H1 (cell line): Measurements from ENCODE around the gene HECTD1. TPM values are rescaled to one million over a fixed set of nuclear protein-coding genes. Genes with fewer than 3 reads are reported as not detected.

Experiments used
- CTCF ChIA-PET: fragments of 300-600 bp; sonication (Branson Sonifier 250); formaldehyde crosslinking; loops from one replicate; lab custom pipeline; 2021; ENCODE audit not compliant: partially characterized antibody; lab: Charles Lee
- POLR2A ChIA-PET: fragments of 300-600 bp; sonication (Branson Sonifier 250); formaldehyde crosslinking; loops from one replicate; lab custom pipeline; 2021; ENCODE audit warnings: inconsistent platforms; ENCODE audit not compliant: partially characterized antibody; lab: Charles Lee
- DNase-seq, 2 experiments: peaks; one replicate each; pipeline versions ENCODE4 v3.0.0 to v3.0.0-alpha.2; 2010 to 2022; ENCODE audit warnings: low spot score in 2 of 2, low read depth in 1 of 2, mixed read lengths in 1 of 2
- FAIRE-seq: peaks from 2 replicates; lab custom pipeline; 2011; peaks lifted over from hg19 to GRCh38; lab: Jason Lieb, UNC
- H2AFZ ChIP-seq: 2 replicates; pipeline ENCODE4 v1.8.1; 2012; ENCODE audit warnings: low read length, inconsistent platforms
- H2AK5ac ChIP-seq: 2 replicates; pipeline ENCODE4 v1.6.1; 2013; ENCODE audit warnings: low read depth, low read length
- H2BK120ac ChIP-seq: replicated peaks from 2 replicates; pipeline ENCODE3; 2013; ENCODE audit warnings: low read depth, low read length, inconsistent platforms
- H2BK12ac ChIP-seq: 2 replicates; pipeline ENCODE4 v1.6.1; 2013; ENCODE audit warnings: low read depth, low read length
- H2BK15ac ChIP-seq: 2 replicates; pipeline ENCODE4 v1.6.1; 2013; ENCODE audit warnings: low read length
- H2BK20ac ChIP-seq: 2 replicates; pipeline ENCODE4 v1.6.1; 2013; ENCODE audit warnings: low read length
- H2BK5ac ChIP-seq: 2 replicates; pipeline ENCODE4 v1.6.1; 2013; ENCODE audit warnings: low read depth, low read length
- H3K14ac ChIP-seq: 2 replicates; pipeline ENCODE4 v1.6.1; 2013; ENCODE audit warnings: inconsistent platforms; ENCODE audit not compliant: insufficient read length
- H3K18ac ChIP-seq: 2 replicates; pipeline ENCODE4 v1.6.1; 2013; ENCODE audit warnings: low read length; ENCODE audit errors: extremely low read depth
- H3K23ac ChIP-seq: 2 replicates; pipeline ENCODE4 v1.6.1; 2013; ENCODE audit warnings: inconsistent platforms; ENCODE audit not compliant: insufficient read length
- H3K23me2 ChIP-seq: 2 replicates; pipeline ENCODE4 v1.6.1; 2013; ENCODE audit warnings: low read depth, low read length
- H3K27ac ChIP-seq: 2 replicates; pipeline ENCODE4 v1.6.1; 2011; ENCODE audit warnings: low read depth, low read length, inconsistent platforms
- H3K27me3 ChIP-seq, 4 experiments: replicated peaks in 1 of 4; 1 replicate in 1 of 4; 2 replicates in 3 of 4; pipeline versions ENCODE4 v1.6.1 to v1.8.1; 2011 to 2013; ENCODE audit warnings: low read length in 3 of 4, mild to moderate bottlenecking in 3 of 4, inconsistent platforms in 2 of 4, mixed read lengths in 2 of 4, moderate library complexity in 1 of 4; ENCODE audit not compliant: control insufficient read depth in 3 of 4, insufficient read depth in 3 of 4; ENCODE audit errors: extremely low read depth in 1 of 4
- H3K36me3 ChIP-seq, 4 experiments: 2 replicates each; pipeline versions ENCODE4 v1.6.1 to v1.8.1; 2011 to 2013; ENCODE audit warnings: mild to moderate bottlenecking in 4 of 4, low read length in 3 of 4, moderate library complexity in 2 of 4, control low read depth in 1 of 4, inconsistent platforms in 1 of 4; ENCODE audit not compliant: insufficient read depth in 4 of 4, control insufficient read depth in 2 of 4
- H3K4ac ChIP-seq: replicated peaks from 2 replicates; pipeline ENCODE3; 2013; ENCODE audit warnings: low read length, low read depth, mixed read lengths, inconsistent platforms; ENCODE audit not compliant: insufficient read length
- H3K4me1 ChIP-seq, 4 experiments: replicated peaks in 1 of 4; 1 replicate in 1 of 4; 2 replicates in 3 of 4; pipeline versions ENCODE4 v1.6.1 to v1.8.1; 2011 to 2013; ENCODE audit warnings: low read length in 3 of 4, inconsistent platforms in 2 of 4, mixed read lengths in 1 of 4; ENCODE audit not compliant: insufficient read depth in 4 of 4, control insufficient read depth in 3 of 4
- H3K4me2 ChIP-seq, 2 experiments: 2 replicates each; pipeline versions ENCODE4 v1.6.1 to v1.8.1; 2011 to 2013; ENCODE audit warnings: low read depth in 2 of 2, low read length in 2 of 2, control low read depth in 1 of 2, inconsistent platforms in 1 of 2, mild to moderate bottlenecking in 1 of 2; ENCODE audit not compliant: insufficient read depth in 1 of 2
- H3K4me3 ChIP-seq, 4 experiments: fragments of 200-600, 300-600 bp in 1 of 4; sonication (generic), shearing (Covaris generic), sonication (Bioruptor Twin) in 1 of 4; 2 replicates each; pipeline versions ENCODE4 v1.5.1 to v1.8.1; 2011 to 2016; ENCODE audit warnings: low read length in 4 of 4, low read depth in 3 of 4, control low read depth in 2 of 4, inconsistent platforms in 2 of 4, mild to moderate bottlenecking in 2 of 4, mixed read lengths in 1 of 4, moderate library complexity in 1 of 4; ENCODE audit not compliant: insufficient read depth in 2 of 4; ENCODE audit errors: extremely low read depth in 1 of 4
- H3K56ac ChIP-seq: replicated peaks from 2 replicates; pipeline ENCODE3; 2013; ENCODE audit warnings: low read depth, mild to moderate bottlenecking, mixed read lengths, low read length, inconsistent platforms; ENCODE audit not compliant: insufficient read length
- H3K79me1 ChIP-seq: 2 replicates; pipeline ENCODE4 v1.6.1; 2013; ENCODE audit warnings: low read depth, low read length, control low read depth
- H3K79me2 ChIP-seq, 2 experiments: 2 replicates each; pipeline versions ENCODE4 v1.6.1 to v1.8.1; 2012 to 2013; ENCODE audit warnings: low read length in 2 of 2, mild to moderate bottlenecking in 2 of 2, inconsistent platforms in 1 of 2; ENCODE audit not compliant: insufficient read depth in 2 of 2, control insufficient read depth in 1 of 2
- H3K9ac ChIP-seq, 4 experiments: replicated peaks in 1 of 4; 1 replicate in 1 of 4; 2 replicates in 3 of 4; pipeline versions ENCODE4 v1.6.1 to v1.8.1; 2011 to 2013; ENCODE audit warnings: low read depth in 3 of 4, low read length in 3 of 4, control low read depth in 2 of 4, mild to moderate bottlenecking in 2 of 4, moderate library complexity in 2 of 4, inconsistent platforms in 1 of 4; ENCODE audit errors: extremely low read depth in 1 of 4
- H3K9me3 ChIP-seq, 2 experiments: 2 replicates each; pipeline versions ENCODE4 v1.6.1 to v1.8.1; 2012 to 2013; ENCODE audit warnings: mild to moderate bottlenecking in 2 of 2, moderate library complexity in 2 of 2, control low read depth in 1 of 2, inconsistent platforms in 1 of 2, low read depth in 1 of 2, low read length in 1 of 2, mixed read lengths in 1 of 2; ENCODE audit not compliant: insufficient read depth in 2 of 2
- H4K20me1 ChIP-seq, 2 experiments: replicated peaks in 1 of 2; 2 replicates each; pipeline versions ENCODE3 to v1.8.1; 2011 to 2013; ENCODE audit warnings: inconsistent platforms in 2 of 2, low read length in 2 of 2, mild to moderate bottlenecking in 1 of 2; ENCODE audit not compliant: insufficient read depth in 2 of 2, control insufficient read depth in 1 of 2
- H4K5ac ChIP-seq: 2 replicates; pipeline ENCODE4 v1.6.1; 2013; ENCODE audit warnings: low read length, low read depth, mixed read lengths, inconsistent platforms; ENCODE audit not compliant: insufficient read length
- H4K8ac ChIP-seq: 2 replicates; pipeline ENCODE4 v1.8.0; 2013; ENCODE audit warnings: mild to moderate bottlenecking, moderate library complexity, low read length, inconsistent platforms; ENCODE audit not compliant: insufficient read depth; ENCODE audit errors: extremely low read depth
- H4K91ac ChIP-seq: replicated peaks from 2 replicates; pipeline ENCODE3; 2013; ENCODE audit warnings: low read length, mixed read lengths, inconsistent platforms; ENCODE audit not compliant: insufficient read length
- CBX5 ChIP-seq: fragments of 300-800, 300-1000 bp; sonication (generic); IDR thresholded peaks from 2 replicates; pipeline ENCODE4 v1.7.1; 2016; ENCODE audit warnings: antibody characterized with exemption, low read length, low read depth
- GTF2F1 ChIP-seq: IDR thresholded peaks from 2 replicates; pipeline ENCODE4 v1.6.1; 2012; ENCODE audit warnings: low read depth, low read length, improper control_type of control experiment, borderline replicate concordance
- HDAC2 ChIP-seq, 2 experiments: fragments of 300-600 bp in 1 of 2; sonication (generic) in 1 of 2; IDR thresholded peaks; 2 replicates each; pipeline ENCODE4 v1.6.1; 2011 to 2012; ENCODE audit warnings: low read depth in 2 of 2, low read length in 2 of 2, mild to moderate bottlenecking in 2 of 2, moderate library complexity in 2 of 2, borderline replicate concordance in 1 of 2, inconsistent platforms in 1 of 2
- SP2 ChIP-seq: IDR thresholded peaks from 2 replicates; pipeline ENCODE4 v1.6.1; 2012; ENCODE audit warnings: mild to moderate bottlenecking, low read length, inconsistent platforms
- SRF ChIP-seq: IDR thresholded peaks from 2 replicates; pipeline ENCODE4 v1.6.1; 2011; ENCODE audit warnings: mild to moderate bottlenecking, low read depth, low read length, moderate library complexity
- USF2 ChIP-seq: IDR thresholded peaks from 2 replicates; pipeline ENCODE4 v1.6.1; 2011; ENCODE audit warnings: low read length, improper control_type of control experiment
- ZNF274 ChIP-seq: IDR thresholded peaks from 2 replicates; pipeline ENCODE4 v1.7.0; 2012; ENCODE audit warnings: low read length, borderline replicate concordance; ENCODE audit errors: extremely low read depth
- WGBS, 2 experiments: shearing (Covaris generic) in 1 of 2; methylation state at CpG; one replicate each; pipeline versions ENCODE4 v1.1.6 to v1.1.7; 2013 to 2015; ENCODE audit warnings: low lambda C conversion rate in 2 of 2, mixed read lengths in 2 of 2, inconsistent platforms in 1 of 2, low coverage in 1 of 2, missing lambda C conversion rate in 1 of 2; ENCODE audit not compliant: insufficient replicate concordance in 2 of 2, insufficient coverage in 1 of 2, insufficient read length in 1 of 2; ENCODE audit errors: extremely low coverage in 1 of 2, missing lambda C conversion rate in 1 of 2; 5-methylcytosine and 5-hydroxymethylcytosine counted together
- polyA plus RNA-seq, 7 experiments: library from polyadenylated mRNA; depleted of rRNA in 3 of 7; stranded (reverse) in 5 of 7; unstranded in 2 of 7; fragments of >200 nt in 5 of 7; fragments of 200-250 nt in 2 of 7; gene quantifications; 1 replicate in 5 of 7; 2 replicates in 1 of 7; 4 replicates in 1 of 7; pipeline versions ENCODE4 v1.2.1 to v1.2.3, GENCODE V29; 2011 to 2013; ENCODE audit warnings: missing spikeins in 2 of 7, mixed read lengths in 2 of 7
- total RNA-seq: library from RNA; stranded (reverse); fragmentation: NEBNext Ultra II Directional; extraction: Animal tissue kit (Norgen Biotek cat#: 25700); gene quantifications from 2 replicates; pipeline ENCODE4 v1.2.1, GENCODE V29; 2021

HECTD1 gene
- total and polyA plus RNA-seq, 2 of the 8 experiments (the other 6 are each of a cell fraction or from before 2014, with no cell fraction given), result 44.7 to 105 TPM

DNA sequence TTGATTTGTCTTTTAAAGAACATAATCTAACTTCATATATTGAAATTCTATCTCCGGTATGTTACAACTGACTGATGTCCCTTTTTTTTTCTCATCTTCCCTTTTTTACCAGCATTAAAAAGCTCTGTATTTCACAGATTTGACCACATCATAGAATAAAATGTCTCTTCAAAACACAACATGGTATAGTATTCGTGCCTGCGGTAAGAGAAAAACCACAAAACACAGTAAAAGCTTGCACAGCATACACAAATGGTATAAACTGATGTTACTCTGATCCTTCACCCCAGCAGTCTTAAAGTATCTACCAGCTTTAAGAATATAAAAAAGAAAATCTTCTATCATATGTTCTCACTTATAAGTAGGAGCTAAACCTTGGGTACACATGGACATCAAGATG, 83.4 kb downstream of the HECTD1 start:
- DNase-seq (no peak), FAIRE-seq (no peak)
- Histone ChIP-seq H4K5ac (no peak overlapping the region), H3K36me3 (peaks cover 0 to 67% (median 24%) of the 10 kb centered on the region in 4 experiments; a peak in 7 of 8 replicates), H4K8ac (no peak overlapping the region), H3K9me3 (no peaks in the 10 kb centered on the region), H2BK5ac (no peak overlapping the region), H2AFZ (no peak overlapping the region), H3K4me1 (peaks cover 3 to 12% (median 7%) of the 10 kb centered on the region in 4 experiments; a peak in 6 of 7 replicates), H2BK15ac (no peak overlapping the region), H3K4ac (no peak overlapping the region), H3K18ac (no peak overlapping the region), H3K27ac (no peak overlapping the region), H3K4me2 (no peak overlapping the region), H3K56ac (no peak overlapping the region), H3K23ac (no peak overlapping the region), H2BK120ac (no peak overlapping the region), H4K91ac (no peak overlapping the region), H3K9ac (no peak overlapping the region), H3K4me3 (no peak overlapping the region), H3K79me1 (no peaks in the 10 kb centered on the region), H3K14ac (no peak overlapping the region), H2AK5ac (no peak overlapping the region), H2BK20ac (no peak overlapping the region), H3K27me3 (no peaks in the 10 kb centered on the region), H3K79me2 (no peaks in the 10 kb centered on the region), H2BK12ac (no peak overlapping the region), H4K20me1 (peaks cover 0 to 4% of the 10 kb centered on the region in 2 experiments), H3K23me2 (no peaks in the 10 kb centered on the region)
- TF ChIP-seq CBX5, result no peak
- no peak for TF ChIP-seq HDAC2 (IDR thresholded peaks at IDR 0.05; ENCODE audit: borderline replicate concordance in 1 of 2, low read depth in 2 of 2, low read length in 2 of 2)
- TF ChIP-seq SRF, result no peak
- TF ChIP-seq ZNF274, result no peak
- TF ChIP-seq USF2, result no peak
- TF ChIP-seq SP2, result no peak
- no peak for TF ChIP-seq GTF2F1
- ChIA-PET CTCF (no interaction called here), POLR2A (interaction anchor here (0.7 to 0.8 kb wide), 2 partner anchors 10 to 22 kb away, joined by 3 read pairs; no protein-coding TSS in a partner anchor)
- 97% methylated on average over 3 of the region's 3 CpGs; no CpG with 5 or more reads in 1 of the 2 experiments for WGBS, 2 experiments
